ENCODE measurements around the gene RGS9.

DNA sequence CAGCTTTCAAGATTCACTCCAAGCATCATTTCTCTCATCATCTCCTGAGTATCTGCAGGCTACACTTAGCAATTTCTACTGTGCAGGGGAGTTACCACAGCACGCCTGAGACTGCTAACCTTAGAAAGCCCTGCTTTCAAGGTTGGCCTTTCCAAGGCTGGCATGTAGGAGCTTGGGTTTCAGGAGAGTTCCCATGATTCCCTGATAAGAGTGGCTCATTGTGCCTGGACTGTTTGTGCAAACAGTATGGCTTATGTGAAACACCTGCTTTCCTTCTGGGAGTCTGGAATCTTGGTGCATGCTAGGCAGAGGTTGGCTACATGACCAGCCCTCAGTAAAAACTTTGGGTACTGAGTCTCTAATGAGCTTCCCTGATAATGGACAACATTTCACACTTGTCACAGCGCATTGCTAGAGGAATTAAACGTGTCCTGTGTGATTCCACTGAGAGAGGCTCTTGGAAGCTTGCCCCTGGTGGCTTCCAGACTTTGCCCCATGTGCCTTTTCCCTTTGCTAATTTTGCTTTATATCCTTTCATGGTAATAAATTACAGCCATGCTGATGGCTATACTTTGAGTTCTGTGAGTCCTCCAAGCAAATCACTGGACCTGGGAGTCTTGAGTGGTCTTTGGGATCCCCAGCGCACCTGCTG is 19.7 kb upstream of the RGS9 start:
- TF ChIP-seq, protein P1, sequence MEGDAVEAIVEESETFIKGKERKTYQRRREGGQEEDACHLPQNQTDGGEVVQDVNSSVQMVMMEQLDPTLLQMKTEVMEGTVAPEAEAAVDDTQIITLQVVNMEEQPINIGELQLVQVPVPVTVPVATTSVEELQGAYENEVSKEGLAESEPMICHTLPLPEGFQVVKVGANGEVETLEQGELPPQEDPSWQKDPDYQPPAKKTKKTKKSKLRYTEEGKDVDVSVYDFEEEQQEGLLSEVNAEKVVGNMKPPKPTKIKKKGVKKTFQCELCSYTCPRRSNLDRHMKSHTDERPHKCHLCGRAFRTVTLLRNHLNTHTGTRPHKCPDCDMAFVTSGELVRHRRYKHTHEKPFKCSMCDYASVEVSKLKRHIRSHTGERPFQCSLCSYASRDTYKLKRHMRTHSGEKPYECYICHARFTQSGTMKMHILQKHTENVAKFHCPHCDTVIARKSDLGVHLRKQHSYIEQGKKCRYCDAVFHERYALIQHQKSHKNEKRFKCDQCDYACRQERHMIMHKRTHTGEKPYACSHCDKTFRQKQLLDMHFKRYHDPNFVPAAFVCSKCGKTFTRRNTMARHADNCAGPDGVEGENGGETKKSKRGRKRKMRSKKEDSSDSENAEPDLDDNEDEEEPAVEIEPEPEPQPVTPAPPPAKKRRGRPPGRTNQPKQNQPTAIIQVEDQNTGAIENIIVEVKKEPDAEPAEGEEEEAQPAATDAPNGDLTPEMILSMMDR (conservative IDR thresholded peaks at IDR 0.05; ENCODE audit: low read length), result no peak
- no peak for TF ChIP-seq EZH2phosphoT487 (IDR thresholded peaks at IDR 0.05; ENCODE audit: borderline replicate concordance, low read depth, low read length)

All from OCI-LY7 (cell line).